Neural cell (in vitro differentiated cells): ENCODE measurements around the gene SLC36A2. TPM values are rescaled to one million over a fixed set of nuclear protein-coding genes. Genes with fewer than 3 reads are reported as not detected.

ENCODE experiments used
- H2AFZ ChIP-seq: fragments of 200-600, 300-800 bp; sonication (generic), shearing (Covaris generic); 2 replicates; pipeline ENCODE4 v1.6.0; 2014; ENCODE audit warnings: low read depth, mild to moderate bottlenecking, antibody characterized with exemption, low read length, moderate library complexity
- H3F3A ChIP-seq: fragments of 200-600 bp; shearing (Covaris generic); 2 replicates; pipeline ENCODE4 v1.6.1; 2016; ENCODE audit warnings: mild to moderate bottlenecking, moderate library complexity, mixed read lengths, antibody characterized with exemption, low read length; ENCODE audit not compliant: insufficient read depth, poor library complexity, severe bottlenecking
- H3K27ac ChIP-seq: fragments of 200-600, 300-800 bp; sonication (generic), shearing (Covaris generic); 2 replicates; pipeline ENCODE4 v1.5.1; 2014; ENCODE audit warnings: mild to moderate bottlenecking, low read length, moderate library complexity
- H3K27me3 ChIP-seq: fragments of 300-800, 200-600 bp; sonication (generic), shearing (Covaris generic); 2 replicates; pipeline ENCODE4 v1.6.0; 2014; ENCODE audit warnings: mild to moderate bottlenecking, low read depth, low read length, moderate library complexity; ENCODE audit not compliant: insufficient read depth
- H3K36me3 ChIP-seq: fragments of 300-800, 200-600 bp; sonication (generic), shearing (Covaris generic); 2 replicates; pipeline ENCODE4 v1.5.1; 2014; ENCODE audit warnings: mild to moderate bottlenecking, antibody characterized with exemption, low read length, moderate library complexity; ENCODE audit not compliant: insufficient read depth
- H3K4me2 ChIP-seq: fragments of 300-800, 200-600 bp; sonication (generic), shearing (Covaris generic); 2 replicates; pipeline ENCODE4 v1.6.0; 2014; ENCODE audit warnings: mild to moderate bottlenecking, low read length
- H3K4me3 ChIP-seq: fragments of 300-800, 200-600 bp; sonication (generic), shearing (Covaris generic); 2 replicates; pipeline ENCODE4 v1.5.1; 2014; ENCODE audit warnings: mild to moderate bottlenecking, low read length, moderate library complexity
- H3K79me2 ChIP-seq: fragments of 200-600 bp; shearing (Covaris generic); replicated peaks from 2 replicates; pipeline ENCODE4 v1.6.0; 2014; ENCODE audit warnings: mild to moderate bottlenecking, low read length, moderate library complexity; ENCODE audit not compliant: insufficient read depth
- H3K9ac ChIP-seq: fragments of 300-800, 200-600 bp; sonication (generic), shearing (Covaris generic); 2 replicates; pipeline ENCODE4 v1.6.1; 2016; ENCODE audit warnings: mild to moderate bottlenecking, low read length, mixed read lengths
- H3K9me2 ChIP-seq: fragments of 200-600 bp; shearing (Covaris generic); 2 replicates; pipeline ENCODE4 v1.6.1; 2016; ENCODE audit warnings: mild to moderate bottlenecking, low read length, mixed read lengths; ENCODE audit not compliant: insufficient read depth
- H3K9me3 ChIP-seq: fragments of 200-600, 300-800 bp; sonication (generic), shearing (Covaris generic); 2 replicates; pipeline ENCODE4 v1.6.1; 2016; ENCODE audit warnings: mild to moderate bottlenecking, mixed run types, low read length, moderate library complexity, mixed read lengths
- H4K20me1 ChIP-seq: fragments of 200-600 bp; shearing (Covaris generic); 2 replicates; pipeline ENCODE4 v1.6.1; 2016; ENCODE audit warnings: mild to moderate bottlenecking, mixed run types; ENCODE audit not compliant: insufficient read depth
- CTCF ChIP-seq: fragments of 450-650 bp; IDR thresholded peaks from 2 replicates; pipeline ENCODE4 v1.5.1; 2014; ENCODE audit warnings: antibody characterized with exemption, mild to moderate bottlenecking, moderate library complexity; ENCODE audit not compliant: poor library complexity, severe bottlenecking
- EP300 ChIP-seq: fragments of 450-650 bp; conservative IDR thresholded peaks from 2 replicates; pipeline ENCODE4 v1.6.1; 2014; ENCODE audit warnings: antibody characterized with exemption, mild to moderate bottlenecking, moderate library complexity; ENCODE audit not compliant: poor library complexity, severe bottlenecking
- EZH2 ChIP-seq: fragments of 200-600, 300-800 bp; shearing (Covaris generic), sonication (generic); IDR thresholded peaks from 2 replicates; pipeline ENCODE4 v1.6.1; 2014; ENCODE audit warnings: antibody characterized with exemption, low read length, borderline replicate concordance, mild to moderate bottlenecking; ENCODE audit not compliant: insufficient read depth, poor library complexity, severe bottlenecking
- MXI1 ChIP-seq: fragments of 450-650 bp; conservative IDR thresholded peaks from 2 replicates; pipeline ENCODE4 v1.6.1; 2014; ENCODE audit warnings: antibody characterized with exemption, mild to moderate bottlenecking; ENCODE audit not compliant: poor library complexity, severe bottlenecking
- POLR2AphosphoS5 ChIP-seq: IDR thresholded peaks from 2 replicates; pipeline ENCODE4 v1.6.1; 2012
- RAD21 ChIP-seq: fragments of 450-650 bp; conservative IDR thresholded peaks from 2 replicates; pipeline ENCODE4 v1.6.1; 2014; ENCODE audit warnings: antibody characterized with exemption, mild to moderate bottlenecking, moderate library complexity
- REST ChIP-seq: IDR thresholded peaks from 2 replicates; pipeline ENCODE4 v1.6.1; 2012; ENCODE audit warnings: borderline replicate concordance
- SMC3 ChIP-seq: fragments of 450-650 bp; conservative IDR thresholded peaks from 2 replicates; pipeline ENCODE4 v1.6.1; 2014; ENCODE audit warnings: antibody characterized with exemption, mild to moderate bottlenecking, moderate library complexity; ENCODE audit not compliant: poor library complexity
- TAF1 ChIP-seq: IDR thresholded peaks from 2 replicates; pipeline ENCODE4 v1.6.1; 2012; ENCODE audit warnings: low read depth
- polyA minus RNA-seq: library from RNA; depleted of rRNA, polyadenylated mRNA; stranded (reverse); fragments of >200 nt; gene quantifications from 2 replicates; pipeline ENCODE4 v1.2.3, GENCODE V29; 2014
- polyA plus RNA-seq: library from polyadenylated mRNA; depleted of rRNA; stranded (reverse); fragments of >200 nt; gene quantifications from 2 replicates; pipeline ENCODE4 v1.2.3, GENCODE V29; 2014

SLC36A2 gene
- polyA plus RNA-seq (not detected in 2 replicates), polyA minus RNA-seq (not detected in 2 replicates)

- no peaks in the 10 kb centered on the region for H3F3A ChIP-seq
- no peaks in the 10 kb centered on the region for H3K9me3 ChIP-seq
- H3K36me3 ChIP-seq, result no peaks in the 10 kb centered on the region
- TF ChIP-seq EZH2, result no peak
- TF ChIP-seq SMC3, result no peak
- no peak for TF ChIP-seq POLR2AphosphoS5
- no peak within 1 kb of the TSS for H3K4me2 ChIP-seq
- H4K20me1 ChIP-seq, result no peaks in the 10 kb centered on the region
- H3K27ac ChIP-seq, result no peak within 1 kb of the TSS
- H2AFZ ChIP-seq, result no peak within 1 kb of the TSS
- H3K9ac ChIP-seq, result no peak within 1 kb of the TSS
- no peaks in the 10 kb centered on the region for H3K9me2 ChIP-seq
- no peaks in the 10 kb centered on the region for H3K27me3 ChIP-seq
- H3K79me2 ChIP-seq, result no peaks in the 10 kb centered on the region
- H3K4me3 ChIP-seq, result no peak within 1 kb of the TSS
These were observed at the start of gene SLC36A2 for GRCh38 chr5:151347369-151347768. TSS of gene SLC36A2 (minus strand) at chr5:151347559. CDS start at chr5:151347460, 99 bp downstream.

GRCh38 chr5:151388960-151389359, 41.6 kb upstream of the SLC36A2 start:
- no peaks in the 10 kb centered on the region for H3K27me3 ChIP-seq
- H3K79me2 ChIP-seq, result no peaks in the 10 kb centered on the region
- no peaks in the 10 kb centered on the region for H4K20me1 ChIP-seq
- no peaks in the 10 kb centered on the region for H3F3A ChIP-seq
- no peaks in the 10 kb centered on the region for H3K9me2 ChIP-seq
- no peak overlapping the region for H3K9ac ChIP-seq
- TF ChIP-seq POLR2AphosphoS5 (no peak), RAD21 (no peak), TAF1 (no peak), SMC3 (no peak), CTCF (no peak), MXI1 (no peak), EZH2 (no peak), REST (no peak), EP300 (no peak)
- H3K27ac ChIP-seq, result no peak overlapping the region
- H3K4me3 ChIP-seq, result no peak overlapping the region
- H3K36me3 ChIP-seq, result no peaks in the 10 kb centered on the region
- H3K9me3 ChIP-seq, result no peaks in the 10 kb centered on the region
- H3K4me2 ChIP-seq, result no peak overlapping the region
- H2AFZ ChIP-seq, result no peak overlapping the region

GRCh38 chr5:151384106-151384505, 36.7 kb upstream of the SLC36A2 start:
- no peaks in the 10 kb centered on the region for H3K27me3 ChIP-seq
- H3K9me2 ChIP-seq, result no peaks in the 10 kb centered on the region
- no peaks in the 10 kb centered on the region for H4K20me1 ChIP-seq
- H3K27ac ChIP-seq, result no peak overlapping the region
- H2AFZ ChIP-seq, result no peak overlapping the region
- no peak overlapping the region for H3K4me2 ChIP-seq
- no peak overlapping the region for H3K4me3 ChIP-seq
- TF ChIP-seq CTCF (no peak), RAD21 (no peak), EP300 (no peak), TAF1 (no peak)
- H3K9ac ChIP-seq, result no peak overlapping the region
- H3K9me3 ChIP-seq, result no peaks in the 10 kb centered on the region
- H3K79me2 ChIP-seq, result no peaks in the 10 kb centered on the region
- no peaks in the 10 kb centered on the region for H3F3A ChIP-seq
- no peaks in the 10 kb centered on the region for H3K36me3 ChIP-seq
